HG03442 (cell line): ENCODE data around the gene EFCAB10.
"Not testable (repeated sequence)": the region's sequence is repeated elsewhere in the genome, so short reads cannot be mapped to it uniquely, and the experiment has no call there.

Source experiments
- ATAC-seq: cut with Tn5 transposase; IDR thresholded peaks from one replicate; pipeline ENCODE4 v1.9.1; 2021; ENCODE audit warnings: mild to moderate bottlenecking, moderate library complexity; ENCODE audit not compliant: unreplicated experiment

The EFCAB10 gene

GRCh38 chr7:105599551-105599950 is 18.3 kb upstream of the EFCAB10 start:
- no peak for ATAC-seq

- not testable (repeated sequence) for ATAC-seq
Measured at GRCh38 chr7:105599080-105599479, 17.8 kb upstream of the EFCAB10 start.

- no peak for ATAC-seq
Measured at GRCh38 chr7:105596866-105597265, 15.6 kb upstream of the EFCAB10 start.

- no peak for ATAC-seq
Measured at GRCh38 chr7:105594034-105594433, 12.7 kb upstream of the EFCAB10 start.

GRCh38 chr7:105591522-105591921 is 10.2 kb upstream of the EFCAB10 start:
- no peak for ATAC-seq

GRCh38 chr7:105590793-105591192 is 9.5 kb upstream of the EFCAB10 start:
- no peak for ATAC-seq

GRCh38 chr7:105589356-105590077 is 8.2 kb upstream of the EFCAB10 start:
- ATAC-seq, result peak; percentile 87

GRCh38 chr7:105587909-105588635 is 6.8 kb upstream of the EFCAB10 start:
- no peak for ATAC-seq

GRCh38 chr7:105585850-105586500 is 4.7 kb upstream of the EFCAB10 start:
- ATAC-seq, result peak; percentile 31

GRCh38 chr7:105584165-105584564 is 2.9 kb upstream of the EFCAB10 start:
- no peak for ATAC-seq

- no peak for ATAC-seq
Measured at GRCh38 chr7:105583061-105583460, 1.8 kb upstream of the EFCAB10 start.

- ATAC-seq, result no peak
Measured at GRCh38 chr7:105580022-105580740, 1.1 kb downstream of the EFCAB10 start.

- ATAC-seq, result no peak
Measured at GRCh38 chr7:105578496-105578895, 2.8 kb downstream of the EFCAB10 start.

GRCh38 chr7:105577251-105577650 is 4.0 kb downstream of the EFCAB10 start:
- ATAC-seq, result no peak

- no peak for ATAC-seq
Measured at GRCh38 chr7:105571891-105572290, 9.4 kb downstream of the EFCAB10 start.

- ATAC-seq, result no peak
Measured at GRCh38 chr7:105567821-105568220, 13.5 kb downstream of the EFCAB10 start.

- ATAC-seq, result no peak
Measured at GRCh38 chr7:105567024-105567423, 14.3 kb downstream of the EFCAB10 start.

GRCh38 chr7:105565190-105565589 is 16.1 kb downstream of the EFCAB10 start:
- ATAC-seq, result no peak

GRCh38 chr7:105559926-105560325 is 21.4 kb downstream of the EFCAB10 start:
- no peak for ATAC-seq

GRCh38 chr7:105538339-105538738 is 43.0 kb downstream of the EFCAB10 start:
- no peak for ATAC-seq
